ENCODE results near the gene C1D.

Gene C1D

DNA sequence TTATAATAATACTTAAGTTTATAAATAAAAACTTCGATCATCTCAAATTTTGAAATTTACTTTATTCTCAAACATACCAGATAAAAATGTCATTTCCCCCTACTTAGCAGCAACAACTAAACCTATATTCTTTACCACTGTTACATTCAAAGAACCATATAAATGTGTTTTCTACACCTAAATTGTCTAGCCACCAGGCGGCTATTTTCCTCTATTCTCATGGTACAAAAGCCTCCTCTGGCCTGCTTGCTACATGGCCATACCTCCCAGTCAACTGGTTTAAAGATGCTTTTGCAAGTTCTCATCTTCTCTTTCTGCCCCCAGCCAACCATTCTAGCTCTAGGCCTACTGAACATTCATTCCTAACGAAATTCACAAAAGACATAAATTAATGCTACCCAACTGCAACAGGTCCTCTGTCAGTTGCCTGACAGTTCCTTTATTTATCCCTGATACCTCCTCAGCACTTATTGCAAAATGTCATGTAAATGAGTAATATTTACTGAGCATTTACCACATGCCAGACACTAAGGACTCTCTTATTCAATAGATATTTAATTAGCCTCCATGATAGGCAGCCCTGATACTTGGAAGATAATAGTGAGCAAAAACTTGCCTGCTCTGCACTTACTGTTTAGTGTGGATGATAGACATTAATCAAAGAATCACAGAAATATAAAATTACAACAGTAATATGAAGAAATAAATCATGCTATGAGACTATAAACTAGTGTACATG lies 5.0 kb downstream of the C1D start:
- no peak for DNase-seq

DNA sequence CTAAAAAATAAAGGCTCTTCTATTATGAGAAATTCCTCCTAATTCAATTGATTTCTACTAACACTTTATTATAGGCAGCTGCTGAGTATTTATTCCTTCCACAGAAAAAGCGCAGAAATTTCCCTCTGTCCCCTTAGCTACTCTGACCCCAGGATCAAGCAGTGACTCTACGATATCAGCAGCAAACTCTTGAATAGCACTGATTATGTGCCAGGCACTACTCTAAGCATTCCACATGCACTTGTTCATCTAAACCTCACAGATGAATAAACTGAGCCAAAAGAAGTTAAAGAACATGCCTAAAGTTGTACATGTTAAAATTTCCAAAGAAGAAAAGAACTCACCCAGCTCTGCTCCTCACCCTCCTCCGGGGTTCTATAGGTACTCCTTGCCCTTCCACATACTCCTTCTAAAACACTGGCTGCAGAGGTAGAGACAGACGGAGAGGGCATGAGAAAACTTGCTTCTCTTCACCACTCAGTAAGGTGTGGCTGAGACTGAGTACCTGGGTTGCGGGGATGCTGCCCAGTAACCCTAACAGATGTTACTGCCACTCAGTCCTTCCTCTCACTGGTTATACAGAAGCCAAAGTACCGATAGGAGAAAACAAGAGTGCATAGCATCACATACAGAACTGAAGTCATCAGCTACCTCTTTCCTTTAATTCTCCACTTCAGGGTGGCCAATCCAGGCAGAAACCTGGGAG lies 9.9 kb downstream of the C1D start:
- DNase-seq, result no peak

DNA sequence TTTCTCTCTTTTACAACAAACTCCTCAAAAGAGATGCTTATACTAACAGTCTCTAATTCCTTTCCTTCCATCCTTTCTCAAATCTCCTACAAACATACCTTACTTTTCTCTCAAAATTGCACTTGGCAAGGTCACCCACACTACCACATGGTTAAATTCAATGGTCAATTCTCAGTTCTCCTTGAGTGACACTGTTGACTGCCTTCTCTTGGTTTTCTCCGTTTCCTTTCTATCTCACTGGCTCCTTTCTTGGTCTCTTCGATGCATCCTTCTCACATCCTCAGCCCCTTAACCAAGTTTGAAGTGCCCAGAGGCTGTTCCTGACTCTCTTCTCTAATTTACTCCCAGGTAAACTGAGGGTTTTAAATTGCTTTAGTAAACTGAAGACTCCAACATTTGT lies 12.5 kb downstream of the C1D start:
- no peak for DNase-seq

DNA sequence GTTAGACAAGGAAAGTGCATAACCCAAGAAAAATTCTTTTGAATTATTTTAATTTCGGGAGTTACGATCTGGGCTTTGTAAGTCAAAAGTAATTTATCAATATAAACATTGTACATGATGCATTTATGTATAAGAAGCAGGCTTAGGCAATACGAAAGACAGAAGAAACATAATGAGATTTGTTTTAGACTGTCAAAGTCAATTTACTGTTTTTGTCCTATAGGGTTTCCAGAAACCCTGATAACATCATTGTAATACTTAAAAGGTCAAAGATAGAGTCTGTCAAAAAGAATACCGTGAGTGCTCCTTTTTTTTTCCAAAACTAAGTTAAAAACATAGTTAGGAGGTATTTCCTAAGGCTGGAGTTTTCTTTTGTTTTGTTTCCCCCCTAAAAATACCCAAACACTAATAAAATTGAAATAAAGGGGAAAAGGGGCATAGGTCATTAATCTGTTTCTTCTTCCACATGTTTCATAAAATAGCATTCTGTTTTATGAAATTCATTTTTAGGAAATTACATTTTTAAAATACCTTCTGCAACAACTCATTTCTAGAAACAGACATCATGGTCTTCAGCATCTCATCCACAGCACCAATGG lies 16.1 kb downstream of the C1D start:
- DNase-seq, result no peak

DNA sequence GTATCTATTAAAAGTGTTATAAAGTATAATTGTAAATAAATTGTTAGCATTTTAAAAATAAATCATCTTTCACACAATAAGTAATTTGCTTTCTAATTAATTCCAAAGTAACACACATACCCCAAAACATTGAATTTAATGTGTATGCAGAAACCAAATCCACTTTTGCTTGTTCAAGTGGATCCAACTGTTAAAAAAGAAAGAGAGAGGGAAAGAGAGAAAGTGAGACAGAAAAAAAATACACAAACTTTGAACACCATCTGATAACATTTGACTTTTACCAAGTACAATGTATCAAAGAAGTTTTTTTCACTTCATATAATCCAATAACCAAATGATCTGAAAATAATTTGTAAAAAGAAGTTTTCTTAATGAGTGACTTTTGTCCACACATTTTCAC lies 16.6 kb downstream of the C1D start:
- no peak for DNase-seq

DNA sequence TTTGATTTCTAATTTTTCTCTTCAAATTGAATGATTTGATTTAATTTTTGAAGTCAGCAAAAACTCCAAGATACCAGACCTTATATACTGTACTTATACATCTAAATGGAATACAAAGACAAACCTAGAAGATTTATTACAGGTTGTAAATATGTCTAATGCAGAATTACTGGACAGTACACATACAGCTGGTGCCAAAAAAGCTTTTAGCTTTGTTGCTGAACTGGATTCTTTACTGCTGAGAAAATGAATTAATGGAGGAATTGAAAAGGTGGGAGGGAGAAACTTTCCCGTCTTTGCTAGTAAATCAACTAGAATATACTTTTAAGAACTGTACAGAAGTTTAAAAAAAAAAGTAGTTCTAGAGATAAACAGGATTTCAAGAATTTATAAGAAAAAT lies 17.5 kb downstream of the C1D start:
- DNase-seq, result no peak

DNA sequence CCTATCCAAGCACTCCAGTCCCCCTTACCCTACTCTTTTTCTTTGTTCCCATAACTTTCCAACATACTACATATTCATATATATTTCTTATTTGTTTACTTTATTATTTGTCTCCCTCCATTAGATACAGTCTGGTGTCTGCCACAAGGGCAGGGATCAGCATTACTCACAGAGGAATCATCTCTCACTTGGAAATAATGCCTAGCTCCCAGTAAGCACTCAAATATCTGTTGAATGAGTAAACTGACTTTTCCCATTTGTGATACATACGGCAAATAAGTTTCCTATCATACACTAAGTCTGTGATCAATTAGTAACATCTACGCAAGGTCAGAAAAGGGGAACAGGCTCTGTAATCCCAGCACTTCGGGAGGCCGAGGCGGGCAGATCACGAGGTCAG lies 18.7 kb downstream of the C1D start:
- no peak for DNase-seq

DNA sequence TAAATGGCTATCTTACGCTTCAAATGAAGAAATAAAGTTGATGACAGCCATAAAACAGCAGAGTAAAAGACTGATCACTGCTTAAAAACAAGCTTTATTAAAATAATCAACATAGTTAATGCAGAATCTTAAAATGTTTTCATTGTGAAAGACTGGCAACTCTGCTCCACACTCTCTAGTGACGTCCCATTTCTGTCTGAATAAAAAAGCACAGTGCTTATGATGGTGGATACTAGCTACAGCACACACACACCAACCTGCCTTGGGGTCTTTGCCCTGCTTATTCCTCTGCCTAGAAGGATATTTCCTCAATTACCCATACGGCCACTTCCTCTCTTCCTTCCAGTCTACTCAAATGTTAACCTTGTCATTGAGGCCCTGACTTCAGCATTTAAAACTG lies 19.1 kb downstream of the C1D start:
- DNase-seq, result no peak

DNA sequence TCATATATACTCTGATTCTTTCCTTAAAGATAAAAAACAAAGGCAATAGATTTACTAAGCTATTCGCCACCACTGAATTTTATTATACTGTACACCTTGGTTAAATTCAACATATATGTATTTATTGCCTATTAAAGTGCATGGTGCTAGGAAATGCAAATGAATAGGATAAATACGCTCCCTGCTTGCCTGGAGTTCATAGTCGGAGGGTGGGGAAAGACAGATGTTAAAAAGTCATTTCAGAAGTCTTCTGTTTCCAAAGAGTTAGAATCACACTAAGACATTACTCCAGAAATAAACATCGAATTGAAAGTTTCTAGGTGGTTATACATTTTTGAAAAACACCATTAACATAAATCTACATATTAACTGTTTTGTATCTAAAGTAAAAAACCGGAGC lies 19.8 kb downstream of the C1D start:
- DNase-seq, result peak in 1 of 2 experiments; percentile 9

DNA sequence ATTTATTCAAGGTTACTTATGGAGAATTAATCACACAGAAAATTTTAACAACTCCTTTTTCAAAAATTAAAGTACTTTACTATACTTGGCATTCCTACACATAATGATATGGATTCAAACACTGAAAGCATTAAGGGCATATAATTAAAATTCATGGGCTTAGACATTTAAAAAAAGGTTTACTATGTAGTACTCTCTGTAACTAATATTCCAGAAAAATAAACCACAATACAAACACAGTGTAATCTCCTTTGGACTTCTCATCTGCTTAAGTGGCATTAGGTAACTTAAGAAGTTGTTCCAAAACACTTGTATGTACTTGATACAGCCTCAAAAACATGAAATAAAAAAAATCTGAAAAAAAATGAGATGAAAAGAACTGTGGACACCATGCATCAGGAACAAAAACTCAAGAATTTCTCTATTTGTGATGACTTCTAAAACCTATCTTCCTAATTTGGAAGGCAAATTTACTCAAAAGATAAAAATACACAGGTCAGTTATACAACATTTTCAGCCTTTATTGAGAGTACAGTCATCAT lies 21.0 kb downstream of the C1D start:
- DNase-seq, result no peak

DNA sequence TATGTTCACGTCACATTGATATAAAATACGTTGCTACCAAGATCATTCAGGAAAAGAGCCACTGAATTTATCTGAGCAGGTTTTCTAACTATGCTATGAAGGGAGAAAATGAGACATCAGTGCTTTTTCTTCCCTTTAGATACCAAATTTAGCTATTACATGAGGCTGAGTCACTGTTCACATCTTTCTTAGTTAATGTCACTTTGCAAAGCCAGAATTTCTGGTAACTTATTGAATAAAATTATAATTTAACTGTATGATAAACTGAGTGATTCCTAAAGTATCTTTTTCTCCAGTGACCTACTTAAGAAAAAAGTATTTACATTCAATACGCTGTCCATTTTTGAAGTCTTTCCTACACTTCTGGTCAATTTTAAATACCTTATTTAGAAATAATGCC lies 22.7 kb downstream of the C1D start:
- no peak for DNase-seq

DNA sequence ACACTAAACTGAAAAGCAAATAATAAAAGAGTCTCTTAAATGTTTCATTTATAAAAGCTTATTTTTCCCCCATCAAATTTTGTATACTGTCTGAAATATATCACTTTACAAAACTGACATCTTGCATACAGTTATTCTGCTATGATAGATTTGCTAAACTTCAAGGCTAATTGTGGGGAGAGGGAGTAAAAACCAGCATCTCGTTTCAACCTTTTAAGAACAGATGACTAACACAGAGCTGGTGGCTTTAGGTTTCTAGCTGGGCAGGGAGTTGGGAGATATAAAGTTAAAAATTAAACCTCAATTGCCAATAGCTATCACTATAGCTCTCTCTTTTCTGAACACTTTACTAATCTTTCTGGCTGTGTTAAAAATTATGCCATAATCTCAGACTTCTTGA lies 23.5 kb downstream of the C1D start:
- peak in 1 of 2 experiments; percentile 65 for DNase-seq

DNA sequence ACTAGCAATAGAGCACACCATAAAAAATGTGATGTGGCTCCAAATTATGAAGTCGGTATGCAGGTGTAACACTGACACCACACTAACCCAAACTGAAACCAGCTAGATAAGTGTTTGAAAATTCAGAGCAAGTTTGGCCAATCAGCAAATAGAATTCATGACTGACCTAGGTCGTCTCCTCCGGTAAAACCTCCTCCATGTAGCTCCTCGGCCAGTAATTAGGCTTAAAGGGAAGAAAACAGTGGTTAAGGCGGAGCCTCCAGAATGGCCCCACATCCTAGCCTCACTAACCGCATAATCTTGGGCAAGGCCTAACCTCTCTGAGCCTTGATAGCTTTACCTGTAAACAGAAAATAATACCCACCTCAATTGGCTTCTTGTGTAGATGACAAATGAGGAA lies 30.1 kb downstream of the C1D start:
- no peak for DNase-seq

DNA sequence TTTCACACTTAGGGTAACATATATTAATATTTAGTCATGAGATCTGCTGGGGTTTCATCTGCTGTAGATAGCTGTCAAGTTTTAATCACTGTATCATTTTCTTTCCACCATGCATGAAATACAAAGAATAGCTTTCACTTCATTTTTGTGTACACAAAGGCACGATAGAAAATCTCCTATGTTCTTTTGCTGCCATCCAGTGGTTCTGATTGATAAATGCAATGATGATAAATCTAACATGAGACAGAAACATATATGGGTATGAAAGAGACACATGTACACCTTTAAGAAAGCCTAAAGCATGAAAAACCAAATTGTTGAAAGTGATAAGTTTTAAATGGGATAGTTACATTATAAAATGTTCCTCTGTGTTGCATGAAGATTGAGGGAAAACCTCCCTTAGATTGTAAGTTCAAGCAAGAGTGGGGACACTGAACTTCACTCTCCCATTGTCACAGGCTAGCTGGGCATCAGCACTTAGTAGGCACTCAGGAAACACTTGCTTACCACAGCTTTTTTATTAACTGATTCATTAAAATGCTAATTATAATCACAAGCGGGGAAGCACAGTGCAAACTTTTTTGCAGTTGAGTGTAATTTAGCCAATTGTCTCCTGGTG lies 31.2 kb downstream of the C1D start:
- peak; percentile 53 to 78 for DNase-seq

DNA sequence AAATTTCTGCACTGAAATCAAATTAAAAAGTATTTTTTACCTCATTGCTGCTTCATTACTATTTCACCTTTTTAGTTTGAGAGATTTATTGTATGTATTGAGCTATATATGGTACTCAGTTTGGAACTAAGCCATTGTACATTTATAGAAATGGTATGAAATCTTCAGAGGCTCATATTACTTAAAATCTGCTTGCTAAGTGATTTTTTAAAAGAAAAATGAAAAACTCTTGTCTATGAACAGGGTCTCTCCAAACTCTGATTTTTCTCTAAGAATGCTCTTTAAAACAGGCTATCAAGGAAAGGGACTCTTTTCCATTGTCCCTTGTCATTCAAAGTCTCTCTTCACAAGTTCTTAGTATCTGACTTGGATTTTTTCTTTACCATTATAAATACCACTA lies 31.8 kb downstream of the C1D start:
- DNase-seq, result no peak

DNA sequence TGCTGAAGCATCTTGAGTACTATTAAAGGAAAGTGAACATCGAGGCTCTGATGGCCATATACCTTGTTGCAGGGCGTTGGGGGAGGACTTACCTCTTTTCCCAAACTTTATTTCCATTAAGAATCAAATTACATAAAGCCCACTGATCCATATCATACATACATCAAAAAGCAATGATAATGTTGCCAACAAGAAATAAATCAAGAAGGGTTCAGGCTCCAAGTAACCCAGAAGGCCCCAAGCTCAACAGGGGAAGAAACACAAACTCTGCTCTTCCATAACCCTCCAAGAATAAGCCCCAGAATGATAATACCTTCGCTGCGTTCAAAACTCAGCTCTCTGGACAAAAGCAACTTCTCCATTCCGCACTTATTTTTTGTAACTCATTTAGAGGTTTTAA lies 32.3 kb downstream of the C1D start:
- no peak for DNase-seq

DNA sequence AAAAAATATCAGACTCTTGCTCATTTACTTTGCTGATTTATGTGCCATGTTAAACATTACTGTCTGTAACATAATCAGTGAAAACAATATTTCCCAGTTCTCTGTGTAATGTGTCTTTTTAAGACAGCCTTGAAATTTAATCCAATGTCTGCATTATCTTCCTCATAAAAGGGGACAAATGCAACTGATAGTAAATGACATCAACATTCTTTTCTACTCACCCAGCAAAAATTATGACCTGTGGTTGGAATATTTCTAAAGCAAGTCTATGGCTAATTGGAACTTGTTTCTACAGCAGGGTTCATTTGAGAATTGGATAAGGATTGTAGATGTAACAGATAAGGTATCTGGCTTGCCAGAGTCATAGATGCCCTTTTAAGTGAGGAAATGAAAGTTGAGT lies 34.8 kb downstream of the C1D start:
- no peak for DNase-seq

DNA sequence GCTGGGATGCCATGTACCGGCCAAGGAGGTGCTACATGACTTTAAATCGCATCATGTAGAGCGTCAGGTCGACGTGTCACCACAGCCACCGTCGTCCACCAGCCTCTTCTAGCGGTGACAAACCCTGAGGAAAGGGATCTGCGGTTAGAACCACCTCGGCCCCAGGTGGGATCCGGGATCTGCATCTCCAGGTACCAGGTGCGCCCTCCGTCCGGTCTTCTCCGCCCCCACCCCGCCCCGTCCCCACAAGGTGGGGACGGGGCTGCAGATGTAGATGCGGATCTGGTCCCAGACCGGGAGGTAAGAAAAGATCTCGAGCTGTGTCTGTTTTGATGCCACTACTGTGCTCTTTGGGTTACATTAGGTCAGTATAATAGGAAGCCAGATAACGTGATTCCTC lies 38.4 kb downstream of the C1D start:
- DNase-seq, result no peak

DNA sequence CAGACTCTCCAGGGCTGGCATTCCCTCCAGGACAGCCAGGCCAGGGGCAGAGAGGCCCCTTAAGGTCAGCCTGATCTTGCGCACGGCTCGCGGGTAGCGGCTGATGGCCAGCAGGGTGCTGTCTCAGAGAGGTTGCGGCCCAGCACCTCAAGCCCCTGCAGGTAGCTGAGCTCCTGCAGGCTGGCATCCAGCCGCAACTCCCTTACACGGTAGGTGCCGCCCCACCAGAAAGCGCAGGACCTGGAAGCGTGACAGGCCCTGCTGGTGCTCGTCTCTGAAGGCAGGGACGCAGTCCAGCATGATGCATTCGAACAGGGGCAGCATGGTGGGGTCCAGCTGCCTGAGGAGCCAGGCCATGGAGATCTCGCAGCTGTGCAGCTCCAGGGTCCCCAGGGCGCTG lies 38.9 kb downstream of the C1D start:
- no peak for DNase-seq

DNA sequence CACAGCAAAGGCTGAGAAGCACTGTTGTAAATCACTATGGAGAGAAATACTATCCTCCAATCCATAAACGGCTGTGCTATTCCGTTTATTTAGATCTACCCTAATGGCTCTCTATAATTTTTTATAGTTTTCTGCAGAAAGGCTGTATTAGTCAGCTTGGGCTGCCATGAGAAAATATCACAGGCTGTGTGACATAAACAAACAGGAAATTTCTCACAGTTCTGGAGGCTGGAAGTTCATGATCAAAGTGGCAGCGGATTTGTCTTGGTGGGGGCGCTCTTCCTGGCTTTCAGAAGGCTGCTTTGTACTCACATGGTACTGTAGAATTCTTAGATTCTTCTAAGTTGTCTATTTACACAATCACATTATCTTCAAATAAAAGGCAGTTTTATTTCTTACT lies 44.1 kb downstream of the C1D start:
- DNase-seq, result no peak

DNA sequence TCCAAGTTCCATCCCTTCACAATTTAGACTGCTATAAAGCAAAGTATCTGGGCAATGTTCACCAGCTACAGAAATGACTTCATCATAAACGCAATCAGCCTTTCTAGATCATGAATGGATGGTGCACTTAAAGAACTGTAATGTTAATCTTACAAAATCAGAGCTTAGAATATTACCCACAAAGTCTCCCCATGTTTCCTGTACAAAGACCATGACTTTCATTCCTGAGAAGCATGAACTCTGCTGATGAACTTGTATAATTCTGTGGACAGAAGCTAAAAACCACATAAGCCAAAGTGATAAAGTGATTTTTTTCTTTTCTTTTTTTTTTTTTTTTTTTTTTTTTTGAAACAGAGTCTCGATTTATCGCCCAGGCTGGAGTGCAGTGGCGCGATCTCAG lies 53.3 kb downstream of the C1D start:
- DNase-seq, result no peak

DNA sequence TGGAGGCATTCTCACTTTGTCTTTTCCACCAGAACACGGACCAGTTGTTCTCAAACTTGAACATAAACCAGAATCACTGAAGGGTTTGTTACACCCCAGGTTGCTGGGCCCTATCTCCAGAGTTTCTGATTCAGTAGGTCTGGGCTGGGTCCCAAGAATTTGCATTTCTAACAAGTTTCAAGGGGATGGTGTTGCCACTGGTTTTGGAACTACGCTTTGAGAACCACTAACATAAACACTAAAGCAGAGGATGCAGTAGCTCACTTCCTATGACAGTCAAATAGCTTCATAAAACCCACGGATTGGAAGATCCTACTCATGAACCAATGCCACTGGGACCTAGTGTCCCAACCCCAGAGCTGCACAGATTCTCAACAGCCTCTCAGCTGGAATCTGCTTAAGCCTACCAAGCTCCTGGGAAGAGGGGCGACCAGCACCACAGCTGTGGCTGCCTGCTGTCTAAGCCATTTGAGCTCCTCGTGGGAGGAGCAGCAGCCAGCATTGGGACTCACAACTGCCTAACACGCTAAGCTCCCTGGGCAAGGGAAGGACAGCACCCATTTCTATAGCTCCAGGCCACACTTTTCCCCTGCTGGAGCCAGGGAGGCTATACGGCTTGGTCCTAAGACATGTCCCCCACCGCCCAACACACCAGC lies 62.5 kb downstream of the C1D start:
- DNase-seq, result no peak

DNA sequence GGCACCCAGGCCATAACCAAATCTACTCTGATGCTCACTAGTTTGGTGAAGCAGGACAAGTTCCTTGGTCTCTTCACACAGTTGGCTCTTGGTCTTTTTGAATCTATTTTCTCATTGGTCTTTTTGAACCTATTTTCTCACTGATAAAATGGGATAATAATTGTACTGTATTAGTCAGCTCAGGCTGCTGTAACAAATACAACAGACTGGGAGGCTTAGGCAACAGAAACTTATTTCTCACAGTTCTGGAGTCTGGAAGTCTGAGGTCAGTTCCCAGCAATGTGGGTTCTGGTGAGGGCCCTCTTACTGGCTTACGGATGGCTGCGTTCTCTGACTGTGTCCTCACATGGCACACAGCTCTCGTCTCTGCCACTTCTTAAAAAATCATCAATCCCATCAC lies 63.5 kb downstream of the C1D start:
- no peak for DNase-seq
